ENCODE results near the gene CD160. TPM values are rescaled to one million over a fixed set of nuclear protein-coding genes. Genes with fewer than 3 reads are reported as not detected.

The CD160 gene
- total RNA-seq, 4 donors from 2014 or later = 0.21 TPM; not detected in 3

DNA sequence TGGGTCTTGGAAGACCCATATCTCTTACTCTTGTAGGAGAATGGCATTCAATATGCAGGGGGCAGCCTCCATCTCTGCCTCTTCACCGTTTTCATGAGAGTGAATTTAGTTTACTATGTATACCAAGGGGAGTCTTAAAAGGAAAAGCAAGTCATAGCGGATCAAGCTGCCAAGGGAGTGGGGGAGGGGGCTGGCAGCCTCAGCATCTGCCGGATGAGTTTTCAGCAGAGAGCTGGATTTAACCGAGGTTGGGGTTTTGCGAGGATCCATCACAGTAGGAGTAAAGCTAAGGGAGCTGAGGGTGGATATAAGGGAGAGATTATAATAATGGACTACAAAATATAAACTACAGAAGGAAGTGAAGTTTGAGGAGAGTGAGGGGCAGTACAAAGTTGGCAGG is 9.9 kb downstream of the CD160 start:
- no peaks in the 10 kb centered on the region for H3K27me3 ChIP-seq
- no peaks in the 10 kb centered on the region for H3K9me3 ChIP-seq
- H3K4me3 ChIP-seq = no peak overlapping the region
- 58 to 59% methylated on average over 5 of the region's 5 CpGs for WGBS, 2 donors
- no peak for TF ChIP-seq POLR2A (IDR thresholded peaks at IDR 0.05)
- no peak for TF ChIP-seq EP300 (IDR thresholded peaks at IDR 0.05)
- no peaks in the 10 kb centered on the region for H3K4me1 ChIP-seq
- no peaks in the 10 kb centered on the region for H3K36me3 ChIP-seq
- DNase-seq (ENCODE audit: low spot score in 2 of 2) = no peak
- no peak overlapping the region for H3K27ac ChIP-seq

DNA sequence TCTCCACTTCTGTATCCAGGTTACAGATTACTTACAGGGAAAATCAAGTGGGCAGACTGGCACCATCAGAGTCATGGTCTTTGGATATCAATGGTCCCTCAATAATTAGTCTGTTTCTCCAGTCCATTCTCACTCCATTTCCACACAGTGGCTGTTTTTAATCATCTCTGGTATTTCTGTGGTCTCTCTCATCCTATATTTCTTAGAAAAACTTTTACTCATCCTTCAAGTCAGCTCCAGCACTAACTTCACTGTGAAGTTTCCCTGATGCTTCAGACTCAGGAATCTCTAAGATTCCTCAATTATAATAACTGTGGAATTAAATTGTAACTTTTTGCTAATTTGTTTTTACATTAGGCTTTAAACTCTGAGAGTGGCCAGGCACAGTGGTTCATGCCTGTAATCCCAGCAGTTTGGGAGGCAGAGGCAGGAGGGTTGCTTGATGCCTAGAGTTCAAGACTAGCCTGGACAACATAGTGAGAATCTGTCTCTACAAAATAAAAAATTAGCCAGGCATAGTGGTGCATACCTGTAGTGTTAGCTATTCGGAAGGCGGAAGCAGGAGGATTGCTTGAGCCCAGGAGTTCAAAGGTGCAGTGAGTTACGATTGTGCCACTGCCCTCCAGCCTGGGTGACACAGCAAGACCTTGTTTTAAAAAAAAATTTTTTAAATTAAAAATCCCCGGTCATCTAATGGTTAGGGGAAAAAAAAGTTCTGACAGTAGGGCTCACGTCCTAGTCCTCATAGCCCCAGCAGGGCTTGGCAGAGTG is 10.6 kb downstream of the CD160 start:
- no peaks in the 10 kb centered on the region for H3K9me3 ChIP-seq
- no peak overlapping the region for H3K27ac ChIP-seq
- TF ChIP-seq EP300 (IDR thresholded peaks at IDR 0.05) (no peak), POLR2A (IDR thresholded peaks at IDR 0.05) (no peak)
- TF ChIP-seq, protein P1, sequence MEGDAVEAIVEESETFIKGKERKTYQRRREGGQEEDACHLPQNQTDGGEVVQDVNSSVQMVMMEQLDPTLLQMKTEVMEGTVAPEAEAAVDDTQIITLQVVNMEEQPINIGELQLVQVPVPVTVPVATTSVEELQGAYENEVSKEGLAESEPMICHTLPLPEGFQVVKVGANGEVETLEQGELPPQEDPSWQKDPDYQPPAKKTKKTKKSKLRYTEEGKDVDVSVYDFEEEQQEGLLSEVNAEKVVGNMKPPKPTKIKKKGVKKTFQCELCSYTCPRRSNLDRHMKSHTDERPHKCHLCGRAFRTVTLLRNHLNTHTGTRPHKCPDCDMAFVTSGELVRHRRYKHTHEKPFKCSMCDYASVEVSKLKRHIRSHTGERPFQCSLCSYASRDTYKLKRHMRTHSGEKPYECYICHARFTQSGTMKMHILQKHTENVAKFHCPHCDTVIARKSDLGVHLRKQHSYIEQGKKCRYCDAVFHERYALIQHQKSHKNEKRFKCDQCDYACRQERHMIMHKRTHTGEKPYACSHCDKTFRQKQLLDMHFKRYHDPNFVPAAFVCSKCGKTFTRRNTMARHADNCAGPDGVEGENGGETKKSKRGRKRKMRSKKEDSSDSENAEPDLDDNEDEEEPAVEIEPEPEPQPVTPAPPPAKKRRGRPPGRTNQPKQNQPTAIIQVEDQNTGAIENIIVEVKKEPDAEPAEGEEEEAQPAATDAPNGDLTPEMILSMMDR (IDR thresholded peaks at IDR 0.05) = no peak
- no peak overlapping the region for H3K4me3 ChIP-seq
- WGBS, 2 donors = 86 to 87% methylated on average over 5 of the region's 5 CpGs
- H3K27me3 ChIP-seq = no peaks in the 10 kb centered on the region
- H3K4me1 ChIP-seq = no peaks in the 10 kb centered on the region
- no peak for DNase-seq (ENCODE audit: low spot score in 2 of 2)
- no peaks in the 10 kb centered on the region for H3K36me3 ChIP-seq

DNA sequence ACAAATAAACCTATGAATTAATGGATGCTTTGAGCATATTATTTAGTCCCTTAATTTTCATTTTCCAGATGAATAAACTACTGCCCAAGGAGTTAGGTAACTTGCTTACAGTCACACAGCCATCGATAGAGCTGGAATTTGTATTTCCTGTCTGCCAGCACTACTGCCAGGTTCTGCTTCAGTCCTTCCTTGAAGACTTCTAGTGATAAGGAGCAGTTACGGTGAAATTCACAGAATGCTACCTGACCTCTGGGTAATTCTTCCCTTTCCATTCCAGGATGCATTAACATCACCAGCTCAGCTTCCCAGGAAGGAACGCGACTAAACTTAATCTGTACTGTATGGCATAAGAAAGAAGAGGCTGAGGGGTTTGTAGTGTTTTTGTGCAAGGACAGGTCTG is 11.2 kb downstream of the CD160 start:
- Histone ChIP-seq H3K4me3 (no peak overlapping the region), H3K27me3 (no peaks in the 10 kb centered on the region), H3K27ac (no peak overlapping the region), H3K36me3 (no peaks in the 10 kb centered on the region), H3K4me1 (no peaks in the 10 kb centered on the region), H3K9me3 (no peaks in the 10 kb centered on the region)
- TF ChIP-seq POLR2A (IDR thresholded peaks at IDR 0.05) = no peak
- TF ChIP-seq EP300 (IDR thresholded peaks at IDR 0.05) = no peak
- TF ChIP-seq, protein P1 (IDR thresholded peaks at IDR 0.05) = no peak
- 87 to 93% methylated on average over 4 of the region's 4 CpGs for WGBS, 2 donors
- no peak for DNase-seq (ENCODE audit: low spot score in 2 of 2)

DNA sequence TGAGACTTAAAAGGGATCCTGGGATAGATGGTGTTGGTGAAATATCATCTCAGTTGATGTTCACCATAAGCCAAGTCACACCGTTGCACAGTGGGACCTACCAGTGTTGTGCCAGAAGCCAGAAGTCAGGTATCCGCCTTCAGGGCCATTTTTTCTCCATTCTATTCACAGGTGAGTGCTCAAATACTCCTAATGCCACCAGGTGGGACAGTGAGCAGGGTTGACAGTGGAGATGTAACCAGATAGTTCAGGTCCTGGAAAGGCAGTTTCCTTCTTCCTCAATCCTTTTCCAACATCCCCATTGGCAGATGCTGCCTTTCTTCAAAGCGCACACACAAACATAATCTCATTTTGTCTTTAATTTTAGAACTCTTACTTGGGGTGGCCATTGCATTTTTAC is 11.6 kb downstream of the CD160 start:
- no peaks in the 10 kb centered on the region for H3K27me3 ChIP-seq
- no peaks in the 10 kb centered on the region for H3K4me1 ChIP-seq
- DNase-seq (ENCODE audit: low spot score in 2 of 2) = no peak
- H3K4me3 ChIP-seq = no peak overlapping the region
- TF ChIP-seq, protein P1 (IDR thresholded peaks at IDR 0.05) = no peak
- no peak for TF ChIP-seq EP300 (IDR thresholded peaks at IDR 0.05)
- no peak for TF ChIP-seq POLR2A (IDR thresholded peaks at IDR 0.05)
- H3K9me3 ChIP-seq = no peaks in the 10 kb centered on the region
- H3K27ac ChIP-seq = no peak overlapping the region
- WGBS, 2 donors = 97 to 98% methylated on average over 3 of the region's 3 CpGs
- H3K36me3 ChIP-seq = no peaks in the 10 kb centered on the region

DNA sequence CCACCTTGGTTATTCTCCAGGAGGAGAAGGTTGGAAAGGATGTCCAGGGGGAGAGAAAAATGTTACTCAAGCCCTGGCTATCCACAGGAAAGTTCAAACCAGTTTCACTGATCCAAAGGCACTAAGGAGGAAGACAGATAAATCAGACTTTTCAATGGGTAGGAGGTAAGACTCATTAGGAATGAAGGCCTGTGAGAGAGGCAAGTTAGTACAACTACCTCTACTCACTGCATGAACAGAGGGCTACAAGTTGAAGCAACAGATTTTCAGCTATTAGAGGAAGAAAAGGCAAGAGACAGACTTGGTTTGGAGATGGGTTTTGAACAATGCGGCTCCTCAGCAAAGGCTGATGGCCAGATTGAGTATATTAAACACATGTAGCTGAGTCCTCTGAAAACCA is 16.9 kb downstream of the CD160 start:
- TF ChIP-seq, protein P1 (IDR thresholded peaks at IDR 0.05) = no peak
- TF ChIP-seq EP300 (IDR thresholded peaks at IDR 0.05) (no peak), POLR2A (IDR thresholded peaks at IDR 0.05) (no peak)
- DNase-seq (ENCODE audit: low spot score in 2 of 2) = no peak
- peaks cover 0 to 6% (median 0%) of the 10 kb centered on the region in 3 donors for H3K36me3 ChIP-seq
- H3K9me3 ChIP-seq = no peaks in the 10 kb centered on the region
- no peak overlapping the region for H3K27ac ChIP-seq
- H3K4me3 ChIP-seq = no peak overlapping the region
- 100% methylated on average over 1 of the region's 1 CpG for WGBS, 2 donors
- H3K4me1 ChIP-seq = no peaks in the 10 kb centered on the region
- H3K27me3 ChIP-seq = no peaks in the 10 kb centered on the region
